IPS DF 6.9 (cell line): ENCODE data around the gene MRPS34.

Source experiments
- DNase-seq: peaks from one replicate; pipeline ENCODE4 v3.0.0-alpha.2; 2013; ENCODE audit warnings: low read depth, low spot score
- H3K27ac ChIP-seq: one replicate; pipeline ENCODE4 v1.5.1; 2013; ENCODE audit warnings: low read length, control low read depth
- H3K27me3 ChIP-seq: 2 replicates; pipeline ENCODE4 v1.6.1; 2013; ENCODE audit warnings: mild to moderate bottlenecking, low read length; ENCODE audit not compliant: control insufficient read depth, insufficient read depth
- H3K36me3 ChIP-seq: 2 replicates; pipeline ENCODE4 v1.6.1; 2013; ENCODE audit warnings: low read length; ENCODE audit not compliant: control insufficient read depth, insufficient read depth
- H3K4me1 ChIP-seq: 2 replicates; pipeline ENCODE4 v1.6.1; 2013; ENCODE audit warnings: low read length; ENCODE audit not compliant: control insufficient read depth, insufficient read depth
- H3K4me3 ChIP-seq: 2 replicates; pipeline ENCODE4 v1.5.1; 2013; ENCODE audit warnings: mild to moderate bottlenecking, low read length
- H3K9me3 ChIP-seq: 2 replicates; pipeline ENCODE4 v1.6.1; 2013; ENCODE audit warnings: low read length, inconsistent platforms; ENCODE audit not compliant: control insufficient read depth, insufficient read depth
- WGBS: extraction: QIAGEN DNeasy Blood & Tissue Kit; methylation state at CpG from one replicate; pipeline ENCODE4 v1.1.7; 2013; ENCODE audit warnings: mixed read lengths, missing lambda C conversion rate; ENCODE audit not compliant: insufficient read length, insufficient coverage; 5-methylcytosine and 5-hydroxymethylcytosine counted together

Gene MRPS34

GRCh38 chr16:1762196-1762878 is 10.6 kb downstream of the MRPS34 start:
- Histone ChIP-seq H3K27ac (no peak overlapping the region), H3K27me3 (no peaks in the 10 kb centered on the region), H3K4me3 (no peak overlapping the region), H3K4me1 (peaks cover 4% of the 10 kb centered on the region; the same call in 1 of the 2 replicates), H3K9me3 (no peaks in the 10 kb centered on the region), H3K36me3 (peaks cover 17% of the 10 kb centered on the region)
- no peak for DNase-seq
- WGBS = no CpG with 5 or more reads among the region's 30 CpGs

GRCh38 chr16:1761751-1762150 is 11.2 kb downstream of the MRPS34 start:
- H3K27ac ChIP-seq = no peak overlapping the region
- peaks cover 4% of the 10 kb centered on the region; the same call in 1 of the 2 replicates for H3K4me1 ChIP-seq
- DNase-seq = no peak
- no peak overlapping the region for H3K4me3 ChIP-seq
- no peaks in the 10 kb centered on the region for H3K9me3 ChIP-seq
- no CpG with 5 or more reads among the region's 15 CpGs for WGBS
- H3K36me3 ChIP-seq = peaks cover 16% of the 10 kb centered on the region
- H3K27me3 ChIP-seq = no peaks in the 10 kb centered on the region

- no peak for DNase-seq
- Histone ChIP-seq H3K36me3 (peaks cover 11% of the 10 kb centered on the region), H3K4me3 (no peak overlapping the region), H3K4me1 (peaks cover 4% of the 10 kb centered on the region; the same call in 1 of the 2 replicates), H3K27ac (no peak overlapping the region), H3K27me3 (no peaks in the 10 kb centered on the region), H3K9me3 (no peaks in the 10 kb centered on the region)
- no CpG with 5 or more reads among the region's 15 CpGs for WGBS
Observed at GRCh38 chr16:1760911-1761310, 12.0 kb downstream of the MRPS34 start.

GRCh38 chr16:1759511-1759910 is 13.4 kb downstream of the MRPS34 start:
- H3K4me1 ChIP-seq = peaks cover 3% of the 10 kb centered on the region; the same call in 1 of the 2 replicates
- no peaks in the 10 kb centered on the region for H3K27me3 ChIP-seq
- no peak overlapping the region for H3K27ac ChIP-seq
- peaks cover 7% of the 10 kb centered on the region for H3K36me3 ChIP-seq
- H3K4me3 ChIP-seq = no peak overlapping the region
- WGBS = no CpG with 5 or more reads among the region's 21 CpGs
- DNase-seq = no peak
- H3K9me3 ChIP-seq = no peaks in the 10 kb centered on the region

DNA sequence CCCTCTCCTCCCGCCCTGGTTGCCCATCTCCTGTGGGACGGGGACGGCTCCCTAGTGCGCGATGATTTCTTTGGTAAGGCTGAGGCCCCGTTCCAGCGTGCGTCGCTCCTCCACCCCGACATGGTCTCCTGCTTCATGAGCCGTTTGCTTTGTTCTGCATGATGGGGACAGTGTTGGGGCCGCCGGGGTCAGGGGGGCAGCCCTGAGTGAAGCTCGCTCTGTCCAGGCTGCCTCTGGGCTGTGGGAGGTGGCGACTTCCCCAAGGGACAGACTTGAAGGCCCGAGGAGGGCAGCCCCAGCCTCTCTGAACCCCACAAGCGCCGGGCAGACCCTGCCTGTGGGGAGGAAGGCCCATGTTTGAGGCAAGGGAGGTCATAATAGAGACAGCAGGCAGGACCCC is 14.0 kb downstream of the MRPS34 start:
- DNase-seq = no peak
- Histone ChIP-seq H3K4me1 (0 out of 2 replicates have a peak, but pooled peaks cover 1% of the 10 kb centered on the region), H3K27ac (no peak overlapping the region), H3K4me3 (no peak overlapping the region), H3K9me3 (no peaks in the 10 kb centered on the region), H3K36me3 (peaks cover 7% of the 10 kb centered on the region), H3K27me3 (no peaks in the 10 kb centered on the region)
- WGBS = no CpG with 5 or more reads among the region's 18 CpGs

GRCh38 chr16:1757714-1758461 is 15.0 kb downstream of the MRPS34 start:
- Histone ChIP-seq H3K4me3 (no peak overlapping the region; the same call in 1 of the 2 replicates), H3K27ac (no peak overlapping the region), H3K36me3 (peaks cover 7% of the 10 kb centered on the region), H3K4me1 (no peaks in the 10 kb centered on the region), H3K9me3 (no peaks in the 10 kb centered on the region), H3K27me3 (no peaks in the 10 kb centered on the region)
- no CpG with 5 or more reads among the region's 37 CpGs for WGBS
- DNase-seq = no peak

DNA sequence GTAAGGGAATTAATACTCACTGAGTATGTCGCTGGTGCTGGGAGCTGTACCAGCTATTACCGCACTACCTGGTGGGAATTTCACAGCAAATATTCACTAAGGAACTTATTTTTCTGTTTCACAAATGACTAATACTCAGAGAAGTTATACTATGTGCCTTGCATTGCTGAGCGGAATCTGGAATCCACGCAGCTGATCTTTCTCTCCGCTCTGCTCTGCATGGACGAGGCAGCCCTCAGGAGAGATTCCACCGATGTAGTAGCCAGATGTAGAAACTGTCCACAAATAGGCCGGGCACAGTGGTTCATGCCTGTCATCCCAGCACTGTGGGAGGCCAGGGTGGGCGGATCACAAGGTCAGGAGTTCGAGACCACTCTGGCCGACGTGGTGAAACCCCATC is 18.7 kb downstream of the MRPS34 start:
- no peak for DNase-seq
- no CpG with 5 or more reads among the region's 12 CpGs for WGBS
- Histone ChIP-seq H3K4me3 (no peak overlapping the region), H3K4me1 (no peaks in the 10 kb centered on the region), H3K27ac (no peak overlapping the region), H3K36me3 (peaks cover 7% of the 10 kb centered on the region), H3K27me3 (no peaks in the 10 kb centered on the region), H3K9me3 (no peaks in the 10 kb centered on the region)

DNA sequence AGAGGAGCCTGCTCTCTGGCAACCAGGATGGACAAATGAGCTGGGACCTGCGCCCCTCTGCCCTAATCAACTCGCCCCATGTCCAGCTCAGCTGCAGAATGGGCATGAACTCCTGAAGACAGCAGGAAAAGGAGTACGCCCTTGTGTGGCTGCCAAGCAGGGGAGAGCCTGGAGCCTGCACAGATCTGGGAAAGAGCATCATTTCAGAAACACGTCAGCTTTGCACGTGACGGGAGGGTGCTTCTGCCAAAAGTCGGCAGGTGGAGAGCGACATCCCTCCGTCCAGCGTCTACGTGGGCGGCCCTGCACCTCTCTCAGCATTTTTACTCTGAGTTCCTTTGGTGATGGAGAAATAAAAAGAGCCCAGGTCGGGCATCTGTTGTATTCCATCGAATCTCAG is 20.1 kb downstream of the MRPS34 start:
- peaks cover 12% of the 10 kb centered on the region for H3K36me3 ChIP-seq
- H3K4me3 ChIP-seq = no peak overlapping the region
- no CpG with 5 or more reads among the region's 14 CpGs for WGBS
- H3K4me1 ChIP-seq = no peaks in the 10 kb centered on the region
- no peaks in the 10 kb centered on the region for H3K9me3 ChIP-seq
- no peak for DNase-seq
- no peak overlapping the region for H3K27ac ChIP-seq
- H3K27me3 ChIP-seq = no peaks in the 10 kb centered on the region

DNA sequence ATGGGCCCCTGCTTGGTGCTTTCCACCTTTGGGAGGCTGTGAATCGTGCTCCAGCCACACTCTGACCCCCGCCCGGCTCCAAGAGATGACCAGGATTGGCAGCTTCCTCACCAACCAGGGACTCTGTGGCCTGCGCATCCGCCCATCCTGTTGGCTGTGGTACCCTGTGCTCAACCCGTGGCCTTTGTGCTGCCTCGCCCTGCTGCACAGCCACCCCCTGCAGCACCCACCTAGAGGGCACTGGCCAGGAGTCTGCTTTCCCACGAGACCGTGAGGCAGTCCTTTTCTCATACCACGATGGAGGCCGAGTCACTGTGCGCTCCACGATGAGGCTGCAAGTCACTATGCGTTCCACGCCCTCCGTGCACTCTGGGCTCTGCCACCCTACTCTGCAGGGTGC is 21.0 kb downstream of the MRPS34 start:
- WGBS = no CpG with 5 or more reads among the region's 16 CpGs
- H3K9me3 ChIP-seq = no peaks in the 10 kb centered on the region
- no peaks in the 10 kb centered on the region for H3K27me3 ChIP-seq
- DNase-seq = no peak
- peaks cover 9% of the 10 kb centered on the region for H3K36me3 ChIP-seq
- no peaks in the 10 kb centered on the region for H3K4me1 ChIP-seq
- H3K27ac ChIP-seq = no peak overlapping the region
- H3K4me3 ChIP-seq = no peak overlapping the region

- peaks cover 13% of the 10 kb centered on the region for H3K36me3 ChIP-seq
- no peak for DNase-seq
- no peak overlapping the region for H3K4me3 ChIP-seq
- H3K27ac ChIP-seq = no peak overlapping the region
- no CpG with 5 or more reads among the region's 29 CpGs for WGBS
- H3K9me3 ChIP-seq = no peaks in the 10 kb centered on the region
- H3K4me1 ChIP-seq = no peaks in the 10 kb centered on the region
- no peaks in the 10 kb centered on the region for H3K27me3 ChIP-seq
Observed at GRCh38 chr16:1749152-1750117, 23.5 kb downstream of the MRPS34 start.
